ENCODE results near the gene RBM44. TPM values are rescaled to one million over a fixed set of nuclear protein-coding genes. Genes with fewer than 3 reads are reported as not detected.

Gene RBM44
- total and polyA plus RNA-seq, 12 donors = 0.13 to 0.83 (median 0.32) TPM

DNA sequence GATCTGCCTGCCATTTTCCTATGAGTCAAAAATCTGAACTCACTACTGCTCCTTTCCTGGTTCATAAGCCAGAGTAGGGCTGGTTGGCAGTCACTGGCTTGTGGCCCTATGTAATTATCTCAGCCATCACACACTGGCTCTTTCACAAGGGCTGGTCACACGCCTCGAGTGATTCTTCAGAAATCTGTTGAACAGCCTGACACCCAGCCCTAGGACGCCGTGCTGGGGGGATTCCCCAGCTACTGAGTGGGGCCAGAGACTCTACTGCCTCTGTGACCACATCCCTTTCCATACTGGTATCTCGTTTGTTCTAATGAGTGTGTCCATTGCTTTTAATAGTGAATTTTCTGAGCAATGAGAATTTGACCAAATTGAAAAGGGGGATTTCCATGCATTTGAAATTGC, 45.8 kb upstream of the RBM44 start:
- no peak overlapping the region for H3K27ac ChIP-seq
- peaks cover 0 to 10% (median 0%) of the 10 kb centered on the region in 9 donors for H3K4me1 ChIP-seq
- no peaks in the 10 kb centered on the region for H3K27me3 ChIP-seq
- H3K9me3 ChIP-seq = no peaks in the 10 kb centered on the region
- intact Hi-C loops (cut with DNase I) = loop anchor here in 2 of 10 donors (5.0 kb wide), 2 partner anchors 170 to 235 kb away; no protein-coding TSS in a partner anchor
- ATAC-seq = peak in 3 of 8 donors; percentile 14 to 35 (median 19)
- no peak for DNase-seq
- TF ChIP-seq CTCF (IDR thresholded peaks at IDR 0.05) = no peak
- 45 to 59% methylated on average over 5 of the region's 5 CpGs for WGBS, 2 donors
- H3K4me3 ChIP-seq = no peak overlapping the region
- H3K36me3 ChIP-seq = peaks cover 5 to 100% (median 68%) of the 10 kb centered on the region in 9 donors

DNA sequence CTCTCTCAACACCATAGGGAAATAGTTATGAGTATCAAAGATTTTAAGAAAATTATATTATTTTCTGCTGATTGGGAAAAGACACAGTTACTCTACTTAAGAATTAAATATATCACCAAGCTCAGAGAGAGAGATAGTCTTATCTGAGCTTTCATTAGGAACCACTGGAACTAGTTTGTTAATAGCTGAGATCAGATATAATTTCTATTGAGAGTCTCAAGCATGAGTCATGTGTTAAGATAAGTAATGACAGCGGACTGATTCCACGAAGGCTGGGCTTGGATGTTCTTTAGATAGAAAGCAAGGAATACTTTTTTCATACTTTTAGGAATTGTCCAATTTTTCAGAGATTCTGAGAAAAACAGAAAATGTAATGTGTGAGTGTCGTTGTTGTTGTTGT, 44.4 kb upstream of the RBM44 start:
- Histone ChIP-seq H3K4me3 (no peak overlapping the region), H3K27me3 (no peaks in the 10 kb centered on the region), H3K9me3 (no peaks in the 10 kb centered on the region), H3K4me1 (peaks cover 0 to 18% (median 0%) of the 10 kb centered on the region in 9 donors), H3K36me3 (peaks cover 5 to 100% (median 71%) of the 10 kb centered on the region in 9 donors), H3K27ac (no peak overlapping the region)
- intact Hi-C loops (cut with DNase I) = loop anchor here in 2 of 10 donors (5.0 kb wide), 2 partner anchors 172 to 237 kb away; no protein-coding TSS in a partner anchor
- DNase-seq = no peak
- 47 to 62% methylated on average over 3 of the region's 3 CpGs for WGBS, 2 donors
- no peak for TF ChIP-seq CTCF (IDR thresholded peaks at IDR 0.05)
- ATAC-seq = no peak

- no peak for TF ChIP-seq CTCF (IDR thresholded peaks at IDR 0.05)
- peaks cover 0 to 18% (median 0%) of the 10 kb centered on the region in 9 donors for H3K4me1 ChIP-seq
- no peaks in the 10 kb centered on the region for H3K27me3 ChIP-seq
- H3K27ac ChIP-seq = no peak overlapping the region
- WGBS, 2 donors = 64 to 76% methylated on average over 12 of the region's 12 CpGs
- no peak overlapping the region for H3K4me3 ChIP-seq
- ATAC-seq = peak in 1 of 8 donors; percentile 5
- no peak for DNase-seq
- H3K36me3 ChIP-seq = peaks cover 5 to 100% (median 77%) of the 10 kb centered on the region in 9 donors
- no peaks in the 10 kb centered on the region for H3K9me3 ChIP-seq
- intact Hi-C loops (cut with DNase I) = loop anchor here in 2 of 10 donors (5.0 kb wide), 2 partner anchors 172 to 237 kb away; no protein-coding TSS in a partner anchor
Measured at GRCh38 chr2:237754626-237755248, 43.8 kb upstream of the RBM44 start.

DNA sequence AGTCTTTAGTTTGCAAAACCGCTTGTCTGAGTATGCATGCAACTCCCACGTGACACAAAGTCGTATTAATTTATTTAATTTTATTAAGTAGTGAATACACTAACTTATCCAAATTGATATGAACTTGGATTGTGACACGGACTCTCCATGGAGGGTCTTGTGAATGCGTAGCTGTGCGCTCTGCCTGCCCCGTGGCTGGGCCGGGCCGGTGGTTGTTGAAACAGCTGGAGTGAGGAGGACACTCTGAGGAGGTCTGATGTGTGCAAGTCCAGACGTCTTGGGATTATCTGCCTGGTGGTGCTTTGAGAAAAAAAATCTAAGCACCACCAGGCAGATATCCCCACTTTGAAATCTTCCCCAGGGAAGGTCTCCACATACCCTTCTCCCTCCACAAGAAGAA, 41.0 kb upstream of the RBM44 start:
- WGBS, 2 donors = 90 to 91% methylated on average over 10 of the region's 10 CpGs
- no peak for TF ChIP-seq CTCF (IDR thresholded peaks at IDR 0.05)
- H3K9me3 ChIP-seq = no peaks in the 10 kb centered on the region
- H3K27ac ChIP-seq = no peak overlapping the region
- H3K36me3 ChIP-seq = peaks cover 5 to 100% (median 78%) of the 10 kb centered on the region in 9 donors
- ATAC-seq (no peak), DNase-seq (no peak)
- H3K27me3 ChIP-seq = no peaks in the 10 kb centered on the region
- H3K4me3 ChIP-seq = no peak overlapping the region
- peaks cover 0 to 18% (median 0%) of the 10 kb centered on the region in 9 donors for H3K4me1 ChIP-seq
- intact Hi-C loops (cut with DNase I) = no loop called here

Data from heart right ventricle (tissue), 16 donors.